Rectal smooth muscle tissue (tissue), 1 donor: ENCODE measurements around the gene CYP2J2.
A peak's percentile ranks its signal among the peaks of the same experiment; 100 is the strongest.
"Not testable (repeated sequence)": the region's sequence is repeated elsewhere in the genome, so short reads cannot be mapped to it uniquely, and the experiment has no call there.

Experiments
- H3K27ac ChIP-seq: one replicate; pipeline ENCODE4 v1.7.0; 2013; ENCODE audit warnings: low read depth, low read length, inconsistent platforms
- H3K27me3 ChIP-seq: one replicate; pipeline ENCODE4 v1.7.0; 2013; ENCODE audit warnings: low read length; ENCODE audit not compliant: control insufficient read depth, insufficient read depth
- H3K36me3 ChIP-seq: one replicate; pipeline ENCODE4 v1.7.0; 2013; ENCODE audit warnings: low read length; ENCODE audit not compliant: control insufficient read depth, insufficient read depth
- H3K4me1 ChIP-seq: one replicate; pipeline ENCODE4 v1.7.0; 2013; ENCODE audit warnings: low read length; ENCODE audit not compliant: control insufficient read depth, insufficient read depth
- H3K4me3 ChIP-seq: one replicate; pipeline ENCODE4 v1.7.0; 2013; ENCODE audit warnings: low read length
- H3K9ac ChIP-seq: one replicate; pipeline ENCODE4 v1.7.0; 2013; ENCODE audit warnings: low read length

CYP2J2 gene

GRCh38 chr1:59926381-59927123 lies at the start of gene CYP2J2:
CYP2J2 (minus strand) TSS chr1:59926773; CDS start chr1:59926746, 27 bp downstream.
- no peak within 1 kb of the TSS for H3K9ac ChIP-seq
- no peaks in the 10 kb centered on the region for H3K36me3 ChIP-seq
- no peak within 1 kb of the TSS for H3K27ac ChIP-seq
- H3K4me3 ChIP-seq = peak within 1 kb of the TSS; percentile 76
- H3K4me1 ChIP-seq = no peaks in the 10 kb centered on the region
- H3K27me3 ChIP-seq = no peaks in the 10 kb centered on the region

GRCh38 chr1:59973719-59974118 lies 47.1 kb upstream of the CYP2J2 start:
- Histone ChIP-seq H3K27ac (no peak overlapping the region), H3K9ac (no peak overlapping the region), H3K36me3 (no peaks in the 10 kb centered on the region), H3K4me3 (no peak overlapping the region), H3K4me1 (no peaks in the 10 kb centered on the region), H3K27me3 (no peaks in the 10 kb centered on the region)

- Histone ChIP-seq H3K27me3 (no peaks in the 10 kb centered on the region), H3K27ac (no peak overlapping the region), H3K9ac (no peak overlapping the region), H3K4me3 (no peak overlapping the region), H3K36me3 (no peaks in the 10 kb centered on the region), H3K4me1 (no peaks in the 10 kb centered on the region)
Observed at GRCh38 chr1:59972216-59972927, 45.8 kb upstream of the CYP2J2 start.

GRCh38 chr1:59971464-59971911 lies 44.9 kb upstream of the CYP2J2 start:
- H3K9ac ChIP-seq = no peak overlapping the region
- H3K4me3 ChIP-seq = peak overlapping the region; percentile 29
- H3K27me3 ChIP-seq = no peaks in the 10 kb centered on the region
- no peaks in the 10 kb centered on the region for H3K4me1 ChIP-seq
- no peaks in the 10 kb centered on the region for H3K36me3 ChIP-seq
- no peak overlapping the region for H3K27ac ChIP-seq

- H3K4me1 ChIP-seq, H3K36me3 ChIP-seq, H3K27ac ChIP-seq, H3K4me3 ChIP-seq, H3K27me3 ChIP-seq, H3K9ac ChIP-seq: not testable (repeated sequence)
Observed at GRCh38 chr1:59969542-59970175, 43.1 kb upstream of the CYP2J2 start.

- not testable (repeated sequence) for H3K27me3 ChIP-seq, H3K4me3 ChIP-seq, H3K9ac ChIP-seq, H3K36me3 ChIP-seq, H3K4me1 ChIP-seq, H3K27ac ChIP-seq
Observed at GRCh38 chr1:59968746-59969145, 42.2 kb upstream of the CYP2J2 start.

GRCh38 chr1:59967780-59968179 lies 41.2 kb upstream of the CYP2J2 start:
- no peak overlapping the region for H3K27ac ChIP-seq
- H3K4me3 ChIP-seq = no peak overlapping the region
- H3K4me1 ChIP-seq = no peaks in the 10 kb centered on the region
- no peak overlapping the region for H3K9ac ChIP-seq
- no peaks in the 10 kb centered on the region for H3K27me3 ChIP-seq
- H3K36me3 ChIP-seq = no peaks in the 10 kb centered on the region

GRCh38 chr1:59967141-59967697 lies 40.6 kb upstream of the CYP2J2 start:
- Histone ChIP-seq H3K9ac (no peak overlapping the region), H3K36me3 (no peaks in the 10 kb centered on the region), H3K4me3 (no peak overlapping the region), H3K4me1 (no peaks in the 10 kb centered on the region), H3K27me3 (no peaks in the 10 kb centered on the region), H3K27ac (no peak overlapping the region)

GRCh38 chr1:59952065-59952464 lies 25.5 kb upstream of the CYP2J2 start:
- Histone ChIP-seq H3K9ac (no peak overlapping the region), H3K27ac (no peak overlapping the region), H3K27me3 (no peaks in the 10 kb centered on the region), H3K4me3 (no peak overlapping the region), H3K4me1 (no peaks in the 10 kb centered on the region), H3K36me3 (no peaks in the 10 kb centered on the region)

GRCh38 chr1:59949648-59950047 lies 23.1 kb upstream of the CYP2J2 start:
- Histone ChIP-seq H3K36me3 (no peaks in the 10 kb centered on the region), H3K9ac (no peak overlapping the region), H3K27me3 (no peaks in the 10 kb centered on the region), H3K4me1 (no peaks in the 10 kb centered on the region), H3K27ac (no peak overlapping the region), H3K4me3 (no peak overlapping the region)

- Histone ChIP-seq H3K4me3 (no peak overlapping the region), H3K27ac (no peak overlapping the region), H3K9ac (no peak overlapping the region), H3K27me3 (no peaks in the 10 kb centered on the region), H3K36me3 (no peaks in the 10 kb centered on the region), H3K4me1 (no peaks in the 10 kb centered on the region)
Observed at GRCh38 chr1:59948990-59949389, 22.4 kb upstream of the CYP2J2 start.
